GM12891 (cell line): ENCODE data around the gene STXBP6.

Experiments
- PAX5 ChIP-seq: IDR thresholded peaks from 2 replicates; pipeline ENCODE4 v1.6.1; 2011; ENCODE audit warnings: low read length, moderate library complexity, mild to moderate bottlenecking; ENCODE audit not compliant: insufficient read depth, severe bottlenecking
- POLR2A ChIP-seq: IDR thresholded peaks from 2 replicates; pipeline ENCODE4 v1.6.1; 2011; ENCODE audit warnings: low read depth, low read length, control low read depth
- POLR2AphosphoS5 ChIP-seq: IDR thresholded peaks from 2 replicates; pipeline ENCODE4 v1.6.1; 2011; ENCODE audit warnings: low read depth, low read length, control low read depth
- POU2F2 ChIP-seq: IDR thresholded peaks from 2 replicates; pipeline ENCODE4 v1.6.1; 2011; ENCODE audit warnings: low read depth, mild to moderate bottlenecking, control low read depth, low read length, moderate library complexity
- TAF1 ChIP-seq: IDR thresholded peaks from 2 replicates; pipeline ENCODE4 v1.6.1; 2011; ENCODE audit warnings: low read depth, low read length, control low read depth

DNA sequence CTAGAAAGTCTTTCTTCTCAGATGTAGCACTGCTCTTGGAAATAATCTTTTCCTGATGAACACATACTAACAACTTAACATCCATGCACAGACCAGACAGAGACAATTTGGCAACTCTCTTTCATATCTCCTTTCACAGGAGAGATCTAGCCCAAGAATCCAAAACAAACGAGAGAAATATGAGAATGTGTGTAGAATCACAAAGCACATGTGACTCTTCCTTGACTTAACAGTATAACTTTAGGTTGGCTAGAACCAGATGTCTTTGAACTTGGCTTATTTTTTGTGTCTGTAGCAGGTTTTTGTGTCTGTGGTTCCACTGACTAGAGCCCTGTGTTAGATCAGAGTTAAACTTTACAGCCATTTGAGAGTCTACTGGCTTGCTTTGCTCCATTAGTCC lies 114.2 kb downstream of the STXBP6 start:
- TF ChIP-seq POLR2AphosphoS5 (no peak), TAF1 (no peak), POLR2A (no peak), PAX5 (no peak), POU2F2 (no peak)
